Neural cell (in vitro differentiated cells): ENCODE results near the gene SPAG16. TPM values are rescaled to one million over a fixed set of nuclear protein-coding genes. Genes with fewer than 3 reads are reported as not detected.

ENCODE experiments used
- H2AFZ ChIP-seq: fragments of 200-600, 300-800 bp; sonication (generic), shearing (Covaris generic); 2 replicates; pipeline ENCODE4 v1.6.0; 2014; ENCODE audit warnings: low read depth, mild to moderate bottlenecking, antibody characterized with exemption, low read length, moderate library complexity
- H3F3A ChIP-seq: fragments of 200-600 bp; shearing (Covaris generic); 2 replicates; pipeline ENCODE4 v1.6.1; 2016; ENCODE audit warnings: mild to moderate bottlenecking, moderate library complexity, mixed read lengths, antibody characterized with exemption, low read length; ENCODE audit not compliant: insufficient read depth, poor library complexity, severe bottlenecking
- H3K27ac ChIP-seq: fragments of 200-600, 300-800 bp; sonication (generic), shearing (Covaris generic); 2 replicates; pipeline ENCODE4 v1.5.1; 2014; ENCODE audit warnings: mild to moderate bottlenecking, low read length, moderate library complexity
- H3K27me3 ChIP-seq: fragments of 300-800, 200-600 bp; sonication (generic), shearing (Covaris generic); 2 replicates; pipeline ENCODE4 v1.6.0; 2014; ENCODE audit warnings: mild to moderate bottlenecking, low read depth, low read length, moderate library complexity; ENCODE audit not compliant: insufficient read depth
- H3K36me3 ChIP-seq: fragments of 300-800, 200-600 bp; sonication (generic), shearing (Covaris generic); 2 replicates; pipeline ENCODE4 v1.5.1; 2014; ENCODE audit warnings: mild to moderate bottlenecking, antibody characterized with exemption, low read length, moderate library complexity; ENCODE audit not compliant: insufficient read depth
- H3K4me2 ChIP-seq: fragments of 300-800, 200-600 bp; sonication (generic), shearing (Covaris generic); 2 replicates; pipeline ENCODE4 v1.6.0; 2014; ENCODE audit warnings: mild to moderate bottlenecking, low read length
- H3K4me3 ChIP-seq: fragments of 300-800, 200-600 bp; sonication (generic), shearing (Covaris generic); 2 replicates; pipeline ENCODE4 v1.5.1; 2014; ENCODE audit warnings: mild to moderate bottlenecking, low read length, moderate library complexity
- H3K79me2 ChIP-seq: fragments of 200-600 bp; shearing (Covaris generic); replicated peaks from 2 replicates; pipeline ENCODE4 v1.6.0; 2014; ENCODE audit warnings: mild to moderate bottlenecking, low read length, moderate library complexity; ENCODE audit not compliant: insufficient read depth
- H3K9ac ChIP-seq: fragments of 300-800, 200-600 bp; sonication (generic), shearing (Covaris generic); 2 replicates; pipeline ENCODE4 v1.6.1; 2016; ENCODE audit warnings: mild to moderate bottlenecking, low read length, mixed read lengths
- H3K9me2 ChIP-seq: fragments of 200-600 bp; shearing (Covaris generic); 2 replicates; pipeline ENCODE4 v1.6.1; 2016; ENCODE audit warnings: mild to moderate bottlenecking, low read length, mixed read lengths; ENCODE audit not compliant: insufficient read depth
- H3K9me3 ChIP-seq: fragments of 200-600, 300-800 bp; sonication (generic), shearing (Covaris generic); 2 replicates; pipeline ENCODE4 v1.6.1; 2016; ENCODE audit warnings: mild to moderate bottlenecking, mixed run types, low read length, moderate library complexity, mixed read lengths
- H4K20me1 ChIP-seq: fragments of 200-600 bp; shearing (Covaris generic); 2 replicates; pipeline ENCODE4 v1.6.1; 2016; ENCODE audit warnings: mild to moderate bottlenecking, mixed run types; ENCODE audit not compliant: insufficient read depth
- CTCF ChIP-seq: fragments of 450-650 bp; IDR thresholded peaks from 2 replicates; pipeline ENCODE4 v1.5.1; 2014; ENCODE audit warnings: antibody characterized with exemption, mild to moderate bottlenecking, moderate library complexity; ENCODE audit not compliant: poor library complexity, severe bottlenecking
- EP300 ChIP-seq: fragments of 450-650 bp; conservative IDR thresholded peaks from 2 replicates; pipeline ENCODE4 v1.6.1; 2014; ENCODE audit warnings: antibody characterized with exemption, mild to moderate bottlenecking, moderate library complexity; ENCODE audit not compliant: poor library complexity, severe bottlenecking
- EZH2 ChIP-seq: fragments of 200-600, 300-800 bp; shearing (Covaris generic), sonication (generic); IDR thresholded peaks from 2 replicates; pipeline ENCODE4 v1.6.1; 2014; ENCODE audit warnings: antibody characterized with exemption, low read length, borderline replicate concordance, mild to moderate bottlenecking; ENCODE audit not compliant: insufficient read depth, poor library complexity, severe bottlenecking
- MXI1 ChIP-seq: fragments of 450-650 bp; conservative IDR thresholded peaks from 2 replicates; pipeline ENCODE4 v1.6.1; 2014; ENCODE audit warnings: antibody characterized with exemption, mild to moderate bottlenecking; ENCODE audit not compliant: poor library complexity, severe bottlenecking
- POLR2AphosphoS5 ChIP-seq: IDR thresholded peaks from 2 replicates; pipeline ENCODE4 v1.6.1; 2012
- RAD21 ChIP-seq: fragments of 450-650 bp; conservative IDR thresholded peaks from 2 replicates; pipeline ENCODE4 v1.6.1; 2014; ENCODE audit warnings: antibody characterized with exemption, mild to moderate bottlenecking, moderate library complexity
- REST ChIP-seq: IDR thresholded peaks from 2 replicates; pipeline ENCODE4 v1.6.1; 2012; ENCODE audit warnings: borderline replicate concordance
- SMC3 ChIP-seq: fragments of 450-650 bp; conservative IDR thresholded peaks from 2 replicates; pipeline ENCODE4 v1.6.1; 2014; ENCODE audit warnings: antibody characterized with exemption, mild to moderate bottlenecking, moderate library complexity; ENCODE audit not compliant: poor library complexity
- TAF1 ChIP-seq: IDR thresholded peaks from 2 replicates; pipeline ENCODE4 v1.6.1; 2012; ENCODE audit warnings: low read depth
- polyA plus RNA-seq: library from polyadenylated mRNA; depleted of rRNA; stranded (reverse); fragments of >200 nt; gene quantifications from 2 replicates; pipeline ENCODE4 v1.2.3, GENCODE V29; 2014

Gene SPAG16
- polyA plus RNA-seq, 1 donor from 2014 or later: 75.4 TPM

GRCh38 chr2:213868526-213868925 lies 584.3 kb downstream of the SPAG16 start:
- H3K9me3 ChIP-seq: no peaks in the 10 kb centered on the region
- TF ChIP-seq POLR2AphosphoS5: no peak
- TF ChIP-seq CTCF: no peak
- no peak for TF ChIP-seq RAD21
- TF ChIP-seq TAF1: no peak
- no peak for TF ChIP-seq EP300
- no peak for TF ChIP-seq MXI1
- no peak for TF ChIP-seq REST
- TF ChIP-seq EZH2: no peak
- TF ChIP-seq SMC3: no peak

GRCh38 chr2:213885485-213885884 lies 601.2 kb downstream of the SPAG16 start:
- H3K9me2 ChIP-seq: no peaks in the 10 kb centered on the region
- H2AFZ ChIP-seq: no peak overlapping the region
- no peaks in the 10 kb centered on the region for H3F3A ChIP-seq
- H3K79me2 ChIP-seq: no peaks in the 10 kb centered on the region
- H3K4me3 ChIP-seq: no peak overlapping the region
- no peaks in the 10 kb centered on the region for H3K27me3 ChIP-seq
- TF ChIP-seq RAD21: no peak
- no peak for TF ChIP-seq EZH2
- no peak for TF ChIP-seq POLR2AphosphoS5
- no peak for TF ChIP-seq MXI1
- no peak for TF ChIP-seq EP300
- TF ChIP-seq CTCF: no peak
- no peak for TF ChIP-seq TAF1
- no peak for TF ChIP-seq SMC3
- no peak for TF ChIP-seq REST
- H3K9me3 ChIP-seq: no peaks in the 10 kb centered on the region
- H3K9ac ChIP-seq: no peak overlapping the region
- H4K20me1 ChIP-seq: no peaks in the 10 kb centered on the region
- H3K27ac ChIP-seq: no peak overlapping the region
- no peak overlapping the region for H3K4me2 ChIP-seq
- no peaks in the 10 kb centered on the region for H3K36me3 ChIP-seq

More at GRCh38 chr2:213868526-213868925, 584.3 kb downstream of the SPAG16 start:
- Histone ChIP-seq H3K36me3 (no peaks in the 10 kb centered on the region), H3K79me2 (no peaks in the 10 kb centered on the region), H3K9ac (no peak overlapping the region), H3K4me2 (no peak overlapping the region), H3K27me3 (no peaks in the 10 kb centered on the region), H4K20me1 (no peaks in the 10 kb centered on the region), H3K4me3 (no peak overlapping the region), H2AFZ (no peak overlapping the region), H3K9me2 (no peaks in the 10 kb centered on the region), H3K27ac (no peak overlapping the region), H3F3A (no peaks in the 10 kb centered on the region)
